Osteoblast (primary cell): ENCODE data around the gene SELENOM. TPM values are rescaled to one million over a fixed set of nuclear protein-coding genes. Genes with fewer than 3 reads are reported as not detected.
A peak's percentile ranks its signal among the peaks of the same experiment; 100 is the strongest.
"Not testable (repeated sequence)": the region's sequence is repeated elsewhere in the genome, so short reads cannot be mapped to it uniquely, and the experiment has no call there.

Experiments
- DNase-seq: peaks from one replicate; pipeline ENCODE4 v3.0.0; 2011; ENCODE audit warnings: low spot score, mixed read lengths; ENCODE audit not compliant: insufficient read length; ENCODE audit errors: missing footprints
- H2AFZ ChIP-seq: 2 replicates; pipeline ENCODE4 v1.6.0; 2011; ENCODE audit warnings: mild to moderate bottlenecking, low read length
- H3K27ac ChIP-seq: 2 replicates; pipeline ENCODE4 v1.5.1; 2011; ENCODE audit warnings: mild to moderate bottlenecking, low read depth, low read length, moderate library complexity
- H3K27me3 ChIP-seq: 2 replicates; pipeline ENCODE4 v1.6.0; 2012; ENCODE audit warnings: mild to moderate bottlenecking, control low read depth, inconsistent platforms, low read length, moderate library complexity; ENCODE audit not compliant: insufficient read depth
- H3K36me3 ChIP-seq: 2 replicates; pipeline ENCODE4 v1.5.1; 2011; ENCODE audit warnings: mild to moderate bottlenecking, low read length, control low read depth, moderate library complexity; ENCODE audit not compliant: insufficient read depth
- H3K4me1 ChIP-seq: 2 replicates; pipeline ENCODE4 v1.5.1; 2011; ENCODE audit warnings: mild to moderate bottlenecking, low read length, control low read depth, moderate library complexity; ENCODE audit not compliant: insufficient read depth
- H3K4me2 ChIP-seq: 2 replicates; pipeline ENCODE4 v1.6.0; 2011; ENCODE audit warnings: mild to moderate bottlenecking, low read length; ENCODE audit not compliant: insufficient read depth
- H3K4me3 ChIP-seq: fragments of 200-600 bp; sonication (generic); 3 replicates; pipeline ENCODE4 v1.5.1; 2012; ENCODE audit warnings: mild to moderate bottlenecking, low read length, inconsistent platforms; ENCODE audit not compliant: insufficient read depth
- H3K79me2 ChIP-seq: 2 replicates; pipeline ENCODE4 v1.6.0; 2012; ENCODE audit warnings: mild to moderate bottlenecking, low read length, control low read depth, inconsistent platforms; ENCODE audit not compliant: insufficient read depth
- H3K9me3 ChIP-seq: 2 replicates; pipeline ENCODE4 v1.5.1; 2011; ENCODE audit warnings: low read depth, low read length, control low read depth
- H4K20me1 ChIP-seq: 2 replicates; pipeline ENCODE4 v1.6.0; 2012; ENCODE audit warnings: mild to moderate bottlenecking, low read length, control low read depth; ENCODE audit not compliant: insufficient read depth
- total RNA-seq: library from RNA; depleted of rRNA; stranded (reverse); fragments of >200 nt; gene quantifications from 2 replicates; pipeline ENCODE4 v1.2.3, GENCODE V29; 2012
- TF ChIP-seq, protein P1 (sequence below): IDR thresholded peaks from 2 replicates; pipeline ENCODE4 v1.5.1; 2011; ENCODE audit warnings: mild to moderate bottlenecking, low read depth, low read length, moderate library complexity; ENCODE audit errors: extremely low read depth

The SELENOM gene
- total RNA-seq, 1 donor: 157 TPM

- TF ChIP-seq, protein P1, sequence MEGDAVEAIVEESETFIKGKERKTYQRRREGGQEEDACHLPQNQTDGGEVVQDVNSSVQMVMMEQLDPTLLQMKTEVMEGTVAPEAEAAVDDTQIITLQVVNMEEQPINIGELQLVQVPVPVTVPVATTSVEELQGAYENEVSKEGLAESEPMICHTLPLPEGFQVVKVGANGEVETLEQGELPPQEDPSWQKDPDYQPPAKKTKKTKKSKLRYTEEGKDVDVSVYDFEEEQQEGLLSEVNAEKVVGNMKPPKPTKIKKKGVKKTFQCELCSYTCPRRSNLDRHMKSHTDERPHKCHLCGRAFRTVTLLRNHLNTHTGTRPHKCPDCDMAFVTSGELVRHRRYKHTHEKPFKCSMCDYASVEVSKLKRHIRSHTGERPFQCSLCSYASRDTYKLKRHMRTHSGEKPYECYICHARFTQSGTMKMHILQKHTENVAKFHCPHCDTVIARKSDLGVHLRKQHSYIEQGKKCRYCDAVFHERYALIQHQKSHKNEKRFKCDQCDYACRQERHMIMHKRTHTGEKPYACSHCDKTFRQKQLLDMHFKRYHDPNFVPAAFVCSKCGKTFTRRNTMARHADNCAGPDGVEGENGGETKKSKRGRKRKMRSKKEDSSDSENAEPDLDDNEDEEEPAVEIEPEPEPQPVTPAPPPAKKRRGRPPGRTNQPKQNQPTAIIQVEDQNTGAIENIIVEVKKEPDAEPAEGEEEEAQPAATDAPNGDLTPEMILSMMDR: no peak
- Histone ChIP-seq H3K27me3 (no peaks in the 10 kb centered on the region), H3K36me3 (no peaks in the 10 kb centered on the region), H2AFZ (peak overlapping the region; percentile 92), H4K20me1 (no peaks in the 10 kb centered on the region), H3K9me3 (no peaks in the 10 kb centered on the region), H3K4me2 (no peak overlapping the region), H3K27ac (no peak overlapping the region), H3K4me1 (peaks cover 4% of the 10 kb centered on the region), H3K79me2 (no peaks in the 10 kb centered on the region), H3K4me3 (no peak overlapping the region)
- DNase-seq: peak; percentile 76
Measured at GRCh38 chr22:31075961-31076360, 31.4 kb downstream of the SELENOM start.

GRCh38 chr22:31073545-31074145, 33.7 kb downstream of the SELENOM start:
- H3K4me3 ChIP-seq, H4K20me1 ChIP-seq, DNase-seq, H3K4me2 ChIP-seq, H3K36me3 ChIP-seq, H3K9me3 ChIP-seq, H3K27ac ChIP-seq, H3K27me3 ChIP-seq, H2AFZ ChIP-seq, H3K4me1 ChIP-seq, H3K79me2 ChIP-seq: not testable (repeated sequence)

DNA sequence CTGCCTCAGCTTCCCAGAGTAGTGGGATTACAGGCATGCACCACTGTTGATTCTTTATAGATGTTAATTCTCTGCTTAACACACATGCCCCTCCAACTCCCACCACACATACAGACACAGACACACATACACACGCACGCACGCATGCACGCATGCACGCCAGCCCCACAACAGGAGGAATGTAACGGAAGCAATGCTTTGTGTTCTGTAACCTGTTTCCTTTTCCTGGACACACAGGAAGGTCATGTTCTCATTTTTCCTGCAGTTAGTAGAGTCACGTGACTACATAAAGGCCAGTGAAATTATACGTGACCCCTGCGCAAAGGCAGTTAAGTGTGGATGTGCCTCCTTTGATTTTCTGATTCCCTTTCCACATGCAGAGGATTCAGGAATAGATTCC, 34.2 kb downstream of the SELENOM start:
- H3K36me3 ChIP-seq, DNase-seq, H2AFZ ChIP-seq, H3K9me3 ChIP-seq, H3K27me3 ChIP-seq, H3K4me3 ChIP-seq, H3K4me1 ChIP-seq, H3K27ac ChIP-seq, H3K4me2 ChIP-seq, H3K79me2 ChIP-seq, H4K20me1 ChIP-seq: not testable (repeated sequence)

DNA sequence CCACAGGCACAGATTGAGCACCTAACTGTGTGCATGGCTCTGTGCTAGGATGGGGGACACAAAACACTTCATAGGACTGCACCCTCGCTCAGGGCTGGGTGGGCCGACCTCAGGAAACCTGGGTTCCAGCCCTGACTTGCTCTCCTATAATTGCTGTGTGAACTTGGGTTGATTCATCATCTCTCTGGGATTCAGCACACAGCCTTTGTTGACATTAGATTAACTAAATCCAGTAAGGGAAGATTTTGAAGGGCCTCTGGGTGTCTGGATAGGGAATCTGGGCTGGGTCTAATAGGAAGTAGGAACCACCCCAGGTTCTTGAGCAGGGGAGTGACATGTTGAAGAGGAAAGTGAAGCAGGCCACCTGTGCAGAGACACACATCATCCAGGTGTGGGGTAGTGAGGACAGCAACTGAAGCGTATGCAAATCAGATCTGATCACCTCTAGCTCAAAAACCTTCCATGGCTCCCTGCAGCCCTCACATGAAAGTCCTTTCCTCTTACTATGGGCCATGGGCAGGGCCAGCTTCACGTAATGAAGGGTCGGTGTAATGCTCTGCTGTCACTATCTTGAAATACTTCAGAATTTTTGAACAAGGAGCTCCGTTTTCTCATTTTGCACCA, 37.6 kb downstream of the SELENOM start:
- H3K4me2 ChIP-seq: not testable (repeated sequence)

GRCh38 chr22:31068970-31069369, 38.4 kb downstream of the SELENOM start:
- Histone ChIP-seq H3K4me3 (no peak overlapping the region), H3K27ac (no peak overlapping the region), H3K9me3 (no peaks in the 10 kb centered on the region), H3K79me2 (no peaks in the 10 kb centered on the region), H3K36me3 (no peaks in the 10 kb centered on the region), H4K20me1 (no peaks in the 10 kb centered on the region), H3K4me2 (no peak overlapping the region), H2AFZ (no peak overlapping the region), H3K27me3 (no peaks in the 10 kb centered on the region), H3K4me1 (no peaks in the 10 kb centered on the region)
- DNase-seq: no peak
- TF ChIP-seq, protein P1: no peak

More for the DNA sequence above, 37.6 kb downstream of the SELENOM start:
- not testable (repeated sequence) for H3K27ac ChIP-seq, H4K20me1 ChIP-seq, H3K9me3 ChIP-seq, H2AFZ ChIP-seq, H3K36me3 ChIP-seq, H3K79me2 ChIP-seq, H3K4me1 ChIP-seq, H3K27me3 ChIP-seq, H3K4me3 ChIP-seq, DNase-seq
